BLaER1 (cell line): Measurements from ENCODE around the gene TMEM89.

Experiments used
- H3K27ac ChIP-seq: shearing (Covaris generic); formaldehyde crosslinking; 2 replicates; pipeline ENCODE4 v1.8.1; 2022
- H3K27me3 ChIP-seq: shearing (Covaris generic); formaldehyde crosslinking; 2 replicates; pipeline ENCODE4 v1.8.1; 2022
- H3K36me3 ChIP-seq: shearing (Covaris generic); formaldehyde crosslinking; 2 replicates; pipeline ENCODE4 v1.8.1; 2022
- H3K4me1 ChIP-seq: shearing (Covaris generic); formaldehyde crosslinking; 2 replicates; pipeline ENCODE4 v1.8.1; 2022
- H3K4me2 ChIP-seq: shearing (Covaris generic); formaldehyde crosslinking; 2 replicates; pipeline ENCODE4 v1.8.1; 2022
- H3K4me3 ChIP-seq: shearing (Covaris generic); formaldehyde crosslinking; 2 replicates; pipeline ENCODE4 v1.8.1; 2022
- H3K9ac ChIP-seq: shearing (Covaris generic); formaldehyde crosslinking; 2 replicates; pipeline ENCODE4 v1.8.1; 2022
- H3K9me3 ChIP-seq: shearing (Covaris generic); formaldehyde crosslinking; 2 replicates; pipeline ENCODE4 v1.8.1; 2022
- H4K20me1 ChIP-seq: shearing (Covaris generic); formaldehyde crosslinking; 2 replicates; pipeline ENCODE4 v1.8.1; 2022
- Cebpa-rat ChIP-seq: shearing (Covaris generic); IDR thresholded peaks from 2 replicates; pipeline ENCODE4 v1.8.1; 2022

Gene TMEM89, protein sequence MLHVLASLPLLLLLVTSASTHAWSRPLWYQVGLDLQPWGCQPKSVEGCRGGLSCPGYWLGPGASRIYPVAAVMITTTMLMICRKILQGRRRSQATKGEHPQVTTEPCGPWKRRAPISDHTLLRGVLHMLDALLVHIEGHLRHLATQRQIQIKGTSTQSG

DNA sequence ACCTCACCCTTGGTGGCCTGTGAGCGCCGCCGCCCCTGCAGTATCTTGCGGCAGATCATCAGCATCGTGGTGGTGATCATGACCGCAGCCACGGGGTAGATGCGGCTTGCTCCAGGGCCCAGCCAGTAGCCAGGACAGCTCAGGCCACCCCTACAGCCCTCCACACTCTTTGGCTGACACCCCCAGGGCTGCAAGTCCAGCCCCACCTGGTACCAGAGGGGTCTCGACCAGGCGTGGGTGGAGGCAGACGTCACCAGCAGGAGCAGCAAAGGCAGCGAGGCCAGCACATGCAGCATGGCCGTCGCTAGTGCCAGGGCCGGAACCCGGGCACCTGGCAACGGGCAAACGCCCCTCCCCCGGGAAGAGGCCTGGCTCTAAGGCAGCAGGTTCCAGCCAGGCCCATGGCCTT is at the start of gene TMEM89:
Gene TMEM89 (minus strand): TSS at position 309 of the 409 bp plus-strand sequence. CDS start 13 bp downstream, at position 296.
- no peak within 1 kb of the TSS for H3K4me2 ChIP-seq
- no peak within 1 kb of the TSS for H3K27ac ChIP-seq
- H3K27me3 ChIP-seq: no peaks in the 10 kb centered on the region
- peaks cover 69% of the 10 kb centered on the region for H3K36me3 ChIP-seq
- no peak within 1 kb of the TSS for H3K4me3 ChIP-seq
- no peaks in the 10 kb centered on the region for H4K20me1 ChIP-seq
- TF ChIP-seq Cebpa-rat: no peak
- H3K9ac ChIP-seq: no peak within 1 kb of the TSS
- H3K4me1 ChIP-seq: no peaks in the 10 kb centered on the region
- peaks cover 24% of the 10 kb centered on the region for H3K9me3 ChIP-seq

DNA sequence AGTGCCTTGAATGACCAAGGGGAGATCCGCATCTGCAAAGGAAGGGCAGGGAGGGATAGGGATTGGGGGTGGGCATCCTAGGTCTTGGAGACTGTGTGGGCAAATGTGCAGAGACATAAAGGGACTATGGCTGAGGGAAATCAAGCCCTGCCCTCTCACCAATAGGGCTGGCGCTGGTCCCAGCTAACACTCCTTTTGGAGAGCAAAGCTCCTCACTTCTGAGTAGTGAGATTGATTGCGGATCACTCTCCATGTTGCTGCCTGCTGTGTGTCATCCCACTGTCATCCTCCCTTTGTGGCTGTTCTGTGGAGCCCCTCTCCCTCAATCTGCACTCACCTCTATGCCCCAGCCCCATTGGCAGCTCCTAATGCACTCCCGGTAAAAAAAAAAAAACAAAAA is 43.4 kb upstream of the TMEM89 start:
- Histone ChIP-seq H3K27me3 (no peaks in the 10 kb centered on the region), H3K4me3 (no peak overlapping the region), H3K9ac (no peak overlapping the region), H3K36me3 (peaks cover 19% of the 10 kb centered on the region), H4K20me1 (peaks cover 27% of the 10 kb centered on the region), H3K27ac (no peak overlapping the region), H3K9me3 (peaks cover 20% of the 10 kb centered on the region), H3K4me2 (no peak overlapping the region), H3K4me1 (peaks cover 16% of the 10 kb centered on the region)
- TF ChIP-seq Cebpa-rat: no peak

DNA sequence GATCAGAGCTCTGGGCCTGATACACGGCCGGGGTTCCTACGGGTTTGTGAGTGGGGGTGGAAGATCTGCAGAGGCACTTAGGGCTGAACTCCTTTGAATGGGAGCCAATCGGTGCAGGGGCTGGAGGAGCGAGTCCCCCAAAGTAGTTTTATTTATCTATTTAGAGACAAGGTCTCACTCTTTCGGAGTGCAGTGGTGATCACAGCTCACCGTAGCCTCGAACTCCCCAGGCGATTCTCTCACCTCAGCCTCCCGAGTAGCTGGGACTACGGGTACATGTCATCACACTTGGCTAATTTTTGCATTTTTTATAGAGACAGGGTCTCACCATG is 42.7 kb upstream of the TMEM89 start:
- H3K9ac ChIP-seq: no peak overlapping the region
- H4K20me1 ChIP-seq: peaks cover 34% of the 10 kb centered on the region
- H3K4me2 ChIP-seq: no peak overlapping the region
- no peak overlapping the region for H3K27ac ChIP-seq
- H3K4me1 ChIP-seq: peaks cover 16% of the 10 kb centered on the region
- no peaks in the 10 kb centered on the region for H3K27me3 ChIP-seq
- no peak for TF ChIP-seq Cebpa-rat
- peaks cover 19% of the 10 kb centered on the region for H3K36me3 ChIP-seq
- no peak overlapping the region for H3K4me3 ChIP-seq
- peaks cover 20% of the 10 kb centered on the region for H3K9me3 ChIP-seq

DNA sequence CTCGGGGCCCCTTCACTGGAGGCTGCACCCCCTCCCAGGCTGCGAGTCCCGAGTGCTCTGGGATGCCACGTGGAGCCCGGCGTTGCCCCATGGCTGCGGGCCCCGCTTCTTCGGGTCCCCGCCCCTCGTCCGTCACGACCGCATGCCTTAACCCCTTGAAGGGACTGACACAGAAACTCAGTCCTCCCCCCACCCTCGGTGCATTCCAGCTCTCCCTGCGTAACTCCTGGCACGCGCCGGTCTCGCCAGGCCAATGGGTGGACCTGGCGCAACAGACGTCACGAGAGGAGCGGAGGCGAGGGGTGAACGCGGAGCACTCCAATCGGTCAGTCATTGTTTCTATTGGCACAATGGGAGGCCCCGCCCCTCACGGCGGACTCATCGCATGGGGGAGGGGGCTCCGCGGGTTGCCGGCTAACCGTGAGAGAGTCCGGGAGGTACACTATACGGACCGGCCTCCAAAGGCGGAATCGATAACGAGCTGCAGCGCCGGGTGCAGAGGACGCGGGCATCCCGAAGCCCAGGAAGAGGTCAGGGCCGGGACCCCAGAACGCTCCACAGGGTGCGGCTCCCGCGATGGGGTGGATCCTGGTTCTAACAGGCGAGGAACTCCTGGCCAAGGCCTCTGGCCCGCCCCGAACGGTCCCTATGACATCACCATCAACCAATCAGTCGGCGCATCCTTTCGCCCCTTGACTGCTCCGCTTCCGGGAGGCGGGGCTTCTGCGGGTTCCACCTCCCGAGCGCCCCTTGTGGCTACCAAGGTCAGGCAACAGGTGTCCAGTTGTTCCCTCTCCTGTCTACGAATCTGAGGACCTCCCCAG is 42.1 kb upstream of the TMEM89 start:
- Histone ChIP-seq H3K9ac (no peak overlapping the region), H3K27me3 (no peaks in the 10 kb centered on the region), H3K27ac (no peak overlapping the region), H3K36me3 (peaks cover 19% of the 10 kb centered on the region), H3K4me2 (no peak overlapping the region), H4K20me1 (peaks cover 40% of the 10 kb centered on the region), H3K4me3 (0 out of 2 replicates have a peak overlapping the region, but pooled peaks have one; percentile 14), H3K9me3 (peaks cover 20% of the 10 kb centered on the region), H3K4me1 (peaks cover 16% of the 10 kb centered on the region)
- no peak for TF ChIP-seq Cebpa-rat

DNA sequence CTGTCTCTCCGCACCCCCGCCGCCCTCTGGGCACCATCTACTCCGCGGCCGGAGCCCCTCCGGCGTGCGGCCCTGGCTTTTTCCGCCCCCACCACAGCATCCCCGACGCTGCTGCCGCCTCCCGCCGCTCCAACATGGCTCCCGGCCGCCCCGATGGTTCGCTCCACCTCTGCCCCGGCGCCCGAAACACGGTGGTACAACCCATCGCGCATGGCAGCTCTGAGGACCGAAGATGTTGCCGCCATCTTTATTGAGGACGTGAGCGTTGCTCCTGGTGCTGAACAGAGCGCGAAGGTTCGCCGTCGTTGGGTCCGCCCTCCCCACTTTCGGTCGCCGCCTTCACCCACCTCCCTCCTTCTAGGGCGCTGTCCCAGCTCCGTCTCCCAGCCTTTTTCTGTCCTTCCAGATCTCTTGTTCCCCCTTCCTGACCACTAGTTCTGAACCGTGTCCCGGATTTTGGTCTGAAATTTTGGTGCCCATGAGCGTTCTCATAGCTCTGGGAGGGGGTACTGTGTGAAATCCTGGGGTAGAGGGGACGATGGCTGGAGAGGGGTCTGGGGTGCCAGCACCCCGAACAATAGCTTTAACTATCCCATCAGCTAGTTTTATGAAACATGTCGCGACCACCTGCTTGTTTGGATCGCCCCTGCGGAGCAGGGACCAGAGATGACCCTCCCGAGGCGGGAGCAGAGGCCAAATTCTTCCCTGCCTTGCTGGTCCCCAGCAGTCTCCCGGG is 41.4 kb upstream of the TMEM89 start, which contains the start of gene CELSR3:
Gene CELSR3 (minus strand): TSS at position 134 of the 736 bp plus-strand sequence. CDS start 252 bp downstream, outside the sequence.
- Histone ChIP-seq H3K9me3 (peaks cover 20% of the 10 kb centered on the region), H3K4me3 (peak within 1 kb of the TSS; percentile 60), H3K27ac (no peak within 1 kb of the TSS), H3K27me3 (no peaks in the 10 kb centered on the region), H3K4me2 (peak within 1 kb of the TSS; percentile 80), H4K20me1 (peaks cover 42% of the 10 kb centered on the region), H3K9ac (no peak within 1 kb of the TSS), H3K4me1 (peaks cover 16% of the 10 kb centered on the region), H3K36me3 (peaks cover 19% of the 10 kb centered on the region)
- no peak for TF ChIP-seq Cebpa-rat

DNA sequence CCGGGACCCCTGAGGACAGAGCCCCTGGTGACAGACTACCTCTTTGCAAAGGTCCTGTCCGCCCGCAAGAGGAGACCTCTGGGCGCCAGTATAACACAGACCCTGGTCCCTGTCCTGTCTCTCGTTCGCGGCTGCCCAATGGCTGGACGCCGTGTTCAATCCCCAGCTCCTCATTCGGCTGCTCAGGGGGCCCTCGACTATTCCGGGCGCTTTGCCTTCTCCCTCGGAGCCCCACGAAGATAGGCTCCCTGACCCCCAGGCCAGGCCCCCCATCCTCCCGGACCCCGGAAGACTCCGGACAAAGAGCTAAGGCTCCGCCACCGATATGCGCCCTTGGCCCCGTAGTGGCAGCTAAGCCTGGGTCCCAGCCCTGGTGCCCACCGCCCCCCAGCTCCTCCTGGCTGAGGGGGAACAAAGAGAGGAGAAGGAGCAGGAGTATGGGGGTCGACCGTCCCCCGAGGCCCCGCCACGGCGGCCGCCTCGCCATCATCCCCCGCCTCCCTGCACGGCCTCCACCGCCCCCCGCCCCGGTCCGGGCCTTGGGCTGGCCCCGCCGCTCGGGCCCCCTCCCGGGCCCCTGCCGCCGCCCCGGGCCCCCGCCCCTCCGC is 40.7 kb upstream of the TMEM89 start:
- Histone ChIP-seq H3K9me3 (peaks cover 20% of the 10 kb centered on the region), H3K27me3 (no peaks in the 10 kb centered on the region), H3K4me2 (peak overlapping the region; percentile 80), H4K20me1 (peaks cover 42% of the 10 kb centered on the region), H3K36me3 (peaks cover 19% of the 10 kb centered on the region), H3K4me3 (peak overlapping the region; percentile 60), H3K9ac (no peak overlapping the region), H3K4me1 (peaks cover 16% of the 10 kb centered on the region), H3K27ac (no peak overlapping the region)
- no peak for TF ChIP-seq Cebpa-rat

DNA sequence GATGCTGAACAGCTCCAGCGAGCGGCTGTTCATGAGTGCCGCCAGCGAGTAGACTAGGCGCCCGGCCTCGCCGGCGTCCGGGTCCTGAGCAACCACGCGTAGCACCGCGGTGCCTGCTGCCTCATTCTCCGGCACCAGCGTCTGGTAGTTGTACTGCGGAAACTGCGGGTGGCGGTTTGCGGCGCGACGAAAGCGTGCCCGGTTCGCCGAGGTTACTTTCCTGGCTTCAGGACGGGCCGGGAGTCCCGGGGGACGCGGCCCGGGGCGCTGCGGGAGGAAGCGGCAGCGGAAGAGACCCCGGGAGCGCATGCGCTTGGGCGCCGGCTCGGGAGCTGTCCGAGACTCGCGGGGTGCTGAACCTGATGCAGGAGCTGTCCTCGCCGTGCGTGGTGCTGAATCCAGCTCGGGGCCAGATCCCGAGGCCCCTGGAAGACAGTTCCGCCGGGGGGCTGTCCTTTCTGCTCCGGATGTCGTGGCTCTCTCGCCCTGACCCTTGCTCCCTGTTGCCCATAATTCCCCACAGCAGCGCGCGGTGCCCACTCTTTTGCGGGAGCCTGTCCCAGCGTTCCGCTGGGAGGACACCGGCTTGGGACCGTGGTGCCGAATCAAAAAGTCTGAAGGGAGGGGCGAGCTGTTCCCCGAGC is 40.1 kb upstream of the TMEM89 start:
- Histone ChIP-seq H3K27ac (no peak overlapping the region), H3K9me3 (peaks cover 20% of the 10 kb centered on the region), H4K20me1 (peaks cover 42% of the 10 kb centered on the region), H3K4me2 (peak overlapping the region; percentile 80), H3K27me3 (peaks cover 3% of the 10 kb centered on the region; the same call in 1 of the 2 replicates), H3K36me3 (peaks cover 19% of the 10 kb centered on the region), H3K4me3 (peak overlapping the region; percentile 60), H3K4me1 (peaks cover 22% of the 10 kb centered on the region), H3K9ac (no peak overlapping the region)
- TF ChIP-seq Cebpa-rat: no peak

DNA sequence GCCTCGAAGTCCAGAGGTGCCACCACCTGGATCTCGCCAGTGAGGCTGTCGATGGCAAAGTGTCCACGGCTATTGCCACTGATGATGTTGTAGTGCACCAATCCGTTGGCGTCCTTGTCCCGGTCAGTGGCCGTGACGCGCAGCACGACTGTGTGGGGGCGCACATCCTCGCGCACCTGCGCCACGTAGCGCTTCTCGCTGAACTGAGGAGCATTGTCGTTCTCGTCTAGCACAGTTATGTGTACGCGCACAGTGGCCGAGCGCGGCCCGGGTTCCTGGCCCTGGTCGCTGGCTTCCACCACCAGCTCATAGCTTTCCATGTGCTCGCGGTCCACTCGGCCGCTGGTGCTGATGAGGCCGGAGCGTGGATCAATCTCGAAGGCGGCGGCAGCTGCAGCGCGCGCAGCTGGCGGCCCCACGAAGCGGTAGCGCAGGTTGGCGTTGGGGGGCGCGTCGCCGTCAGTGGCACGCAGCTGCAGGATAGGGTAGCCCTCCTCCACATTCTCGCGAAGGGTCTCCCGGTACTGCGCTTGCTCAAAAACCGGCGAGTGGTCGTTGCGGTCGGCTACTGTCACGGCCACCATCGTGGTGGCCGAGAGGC is 39.3 kb upstream of the TMEM89 start:
- H3K27ac ChIP-seq: no peak overlapping the region

More for the DNA sequence above, 39.3 kb upstream of the TMEM89 start:
- Histone ChIP-seq H3K4me2 (peak overlapping the region; percentile 80), H3K9me3 (peaks cover 20% of the 10 kb centered on the region), H3K27me3 (peaks cover 5% of the 10 kb centered on the region; the same call in 1 of the 2 replicates), H3K9ac (no peak overlapping the region), H4K20me1 (peaks cover 42% of the 10 kb centered on the region), H3K36me3 (peaks cover 19% of the 10 kb centered on the region), H3K4me1 (peaks cover 26% of the 10 kb centered on the region), H3K4me3 (peak overlapping the region; percentile 60)
- TF ChIP-seq Cebpa-rat: no peak
